GM12864 (cell line): Measurements from ENCODE around the gene POLR3B.

Experiments
- DNase-seq: peaks from one replicate; pipeline ENCODE4 v3.0.0-alpha.2; 2011; ENCODE audit warnings: low read depth
- H3K4me3 ChIP-seq: 2 replicates; pipeline ENCODE4 v1.5.1; 2011; ENCODE audit warnings: mild to moderate bottlenecking, low read depth, low read length, control low read depth
- CTCF ChIP-seq: IDR thresholded peaks from 2 replicates; pipeline ENCODE4 v1.5.1; 2011; ENCODE audit warnings: low read depth, mild to moderate bottlenecking, moderate library complexity, low read length, control low read depth, inconsistent platforms; ENCODE audit errors: missing control alignments

The POLR3B gene

GRCh38 chr12:106425061-106425702, 67.6 kb downstream of the POLR3B start:
- DNase-seq, result no peak
- TF ChIP-seq CTCF, result no peak
- H3K4me3 ChIP-seq, result no peak overlapping the region

GRCh38 chr12:106427917-106428316, 70.4 kb downstream of the POLR3B start:
- no peak for TF ChIP-seq CTCF
- DNase-seq, result no peak
- no peak overlapping the region for H3K4me3 ChIP-seq

- H3K4me3 ChIP-seq, result no peak overlapping the region
- no peak for DNase-seq
- no peak for TF ChIP-seq CTCF
These were observed 70.8 kb downstream of the POLR3B start for GRCh38 chr12:106428384-106428783.

GRCh38 chr12:106429043-106429552, 71.5 kb downstream of the POLR3B start:
- no peak for DNase-seq
- no peak overlapping the region for H3K4me3 ChIP-seq
- TF ChIP-seq CTCF, result no peak

- DNase-seq, result no peak
- H3K4me3 ChIP-seq, result no peak overlapping the region
- TF ChIP-seq CTCF, result no peak
These were observed 72.1 kb downstream of the POLR3B start for GRCh38 chr12:106429636-106430035.

GRCh38 chr12:106431839-106432411, 74.4 kb downstream of the POLR3B start:
- no peak overlapping the region for H3K4me3 ChIP-seq
- TF ChIP-seq CTCF, result no peak
- no peak for DNase-seq

GRCh38 chr12:106433055-106433454, 75.5 kb downstream of the POLR3B start:
- no peak for TF ChIP-seq CTCF
- no peak for DNase-seq
- no peak overlapping the region for H3K4me3 ChIP-seq
